NCI-H524 treated with DMSO at 0.1 percent for 48 hours (cell line): Measurements from ENCODE around the gene MKS1.
A peak's percentile ranks its signal among the peaks of the same experiment; 100 is the strongest.

Experiments used
- DNase-seq: peaks from one replicate; lab custom pipeline; 2025; lab: John Stamatoyannopoulos, UW

Gene MKS1

DNA sequence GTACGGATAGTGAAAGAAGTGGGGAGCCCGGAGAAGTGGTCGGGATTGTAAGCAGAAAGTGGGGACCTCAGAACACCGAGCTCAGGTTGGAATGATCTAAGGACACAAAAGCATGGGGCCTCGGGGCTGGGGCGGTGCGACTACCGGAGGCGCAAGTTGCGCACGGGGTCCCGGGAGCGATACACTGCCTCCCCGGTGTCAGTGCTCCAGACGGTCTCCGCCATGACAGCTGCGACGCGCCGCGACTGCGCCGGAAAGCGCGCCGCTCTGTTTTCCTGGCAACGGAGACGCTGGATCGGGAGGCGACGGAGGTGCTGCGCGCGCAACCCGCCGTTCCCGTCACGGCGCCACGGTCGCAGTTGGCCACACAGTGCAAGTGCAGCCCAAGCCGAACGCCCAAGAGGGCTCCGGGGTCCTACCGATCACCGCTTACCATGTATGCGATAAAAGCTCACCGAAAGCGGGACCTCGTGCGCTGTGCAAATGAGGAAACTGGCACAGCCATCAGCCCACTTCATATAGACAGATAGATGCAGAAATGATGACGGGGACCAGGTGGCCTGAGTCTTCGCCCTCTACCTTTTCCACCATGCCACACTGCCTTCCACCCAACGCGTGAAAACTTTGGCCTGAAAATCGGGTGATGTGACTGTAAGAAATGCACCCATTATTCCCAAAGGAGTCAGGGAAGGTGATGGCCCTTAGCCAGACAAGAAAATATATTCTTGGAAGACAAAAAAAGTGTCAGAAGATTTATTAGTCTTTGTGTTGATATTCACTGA, at the start of gene MKS1:
Gene MKS1, minus strand, starts transcription at position 249 of the 782 bp plus-strand sequence. Its CDS starts 25 bp downstream, at position 224.
- peak; percentile 64 for DNase-seq

DNA sequence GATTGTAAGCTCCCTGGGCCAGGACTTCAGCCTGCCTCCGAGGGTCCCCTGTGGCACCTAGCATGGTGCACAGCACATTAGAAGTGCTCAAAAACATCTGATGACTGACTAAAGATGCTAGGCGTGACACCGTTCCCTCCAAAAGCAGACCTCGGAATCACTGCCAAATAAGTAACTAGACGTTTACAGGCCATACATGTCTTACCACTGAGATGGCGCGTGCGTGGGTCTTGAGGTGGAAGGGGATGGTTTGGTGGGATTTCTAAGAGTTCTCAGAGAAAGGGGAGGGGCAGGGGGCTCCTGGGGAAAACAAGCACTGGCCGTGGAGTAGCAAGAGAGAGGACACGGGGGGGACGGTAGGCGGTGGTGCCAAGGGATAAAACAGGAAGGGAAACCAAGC, 49.3 kb upstream of the MKS1 start:
- DNase-seq, result no peak

GRCh38 chr17:58267347-58268324, 48.6 kb upstream of the MKS1 start:
- no peak for DNase-seq

- no peak for DNase-seq
Measured at GRCh38 chr17:58265902-58266875, 47.1 kb upstream of the MKS1 start.

- DNase-seq, result no peak
Measured at GRCh38 chr17:58265271-58265670, 46.2 kb upstream of the MKS1 start.

DNA sequence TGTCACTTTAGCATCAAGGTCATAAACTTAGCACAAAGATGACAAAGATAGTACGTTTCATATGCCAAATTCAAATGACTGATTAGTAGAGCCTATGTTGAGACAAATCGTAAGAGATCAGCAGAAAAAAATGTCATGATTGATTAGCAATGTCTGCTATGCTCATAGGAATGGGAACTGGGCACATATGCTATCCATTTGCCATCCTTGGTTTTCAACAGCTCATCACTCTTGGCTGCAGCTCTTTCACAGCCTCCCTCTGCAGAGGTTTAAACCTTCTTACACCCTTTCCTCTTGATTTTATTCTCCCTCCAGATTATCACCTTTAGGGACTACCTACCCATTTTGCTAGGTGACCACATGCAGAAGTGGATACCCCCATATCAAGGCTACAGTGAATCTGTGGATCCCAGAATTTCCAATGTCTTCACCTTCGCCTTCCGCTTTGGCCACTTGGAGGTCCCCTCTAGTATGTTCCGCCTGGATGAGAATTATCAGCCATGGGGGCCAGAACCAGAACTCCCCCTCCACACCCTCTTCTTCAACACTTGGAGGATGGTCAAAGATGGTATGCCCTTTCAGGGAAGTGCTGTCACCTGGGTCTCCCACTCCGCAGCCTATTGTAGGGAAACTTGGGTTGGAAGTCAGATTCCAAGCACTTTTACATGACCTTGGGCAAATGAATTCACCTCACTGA, 45.5 kb upstream of the MKS1 start:
- no peak for DNase-seq

- no peak for DNase-seq
Measured at GRCh38 chr17:58263773-58264172, 44.7 kb upstream of the MKS1 start.

- no peak for DNase-seq
Measured at GRCh38 chr17:58262149-58262548, 43.1 kb upstream of the MKS1 start.

- DNase-seq, result no peak
Measured at GRCh38 chr17:58254803-58255202, 35.7 kb upstream of the MKS1 start.

- no peak for DNase-seq
Measured at GRCh38 chr17:58253082-58253481, 34.0 kb upstream of the MKS1 start.

- DNase-seq, result no peak
Measured at GRCh38 chr17:58252141-58252540, 33.1 kb upstream of the MKS1 start.

DNA sequence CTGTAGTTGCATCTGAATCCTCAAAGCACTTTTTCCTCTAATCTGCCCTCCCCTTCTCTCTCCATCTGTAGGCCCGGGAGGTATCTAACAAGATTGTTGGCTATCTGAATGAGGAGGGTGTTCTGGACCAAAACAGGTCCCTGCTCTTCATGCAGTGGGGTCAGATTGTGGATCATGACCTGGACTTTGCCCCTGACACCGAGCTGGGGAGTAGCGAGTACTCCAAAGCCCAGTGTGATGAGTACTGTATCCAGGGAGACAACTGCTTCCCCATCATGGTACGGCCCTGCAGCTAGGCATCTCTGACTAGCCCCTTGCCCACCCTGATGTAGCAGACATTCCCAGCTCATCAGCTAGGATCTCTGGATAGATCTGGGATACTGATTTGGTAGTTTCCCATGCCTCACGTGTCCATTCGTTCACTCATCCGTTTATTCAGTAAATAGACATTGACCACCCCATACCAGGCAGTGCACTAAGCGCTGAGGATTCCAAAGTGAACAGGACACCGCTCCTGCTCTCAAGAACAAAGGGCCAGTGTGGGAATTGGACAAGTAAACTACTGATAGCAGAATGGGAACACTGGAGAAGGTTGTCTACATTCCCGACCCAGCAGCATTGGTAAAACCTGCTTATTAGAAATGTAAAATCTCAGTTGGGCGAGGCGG, 31.4 kb upstream of the MKS1 start:
- no peak for DNase-seq

GRCh38 chr17:58249270-58250133, 30.4 kb upstream of the MKS1 start:
- peak; percentile 80 for DNase-seq

GRCh38 chr17:58248955-58249269, 29.9 kb upstream of the MKS1 start:
- DNase-seq, result no peak

DNA sequence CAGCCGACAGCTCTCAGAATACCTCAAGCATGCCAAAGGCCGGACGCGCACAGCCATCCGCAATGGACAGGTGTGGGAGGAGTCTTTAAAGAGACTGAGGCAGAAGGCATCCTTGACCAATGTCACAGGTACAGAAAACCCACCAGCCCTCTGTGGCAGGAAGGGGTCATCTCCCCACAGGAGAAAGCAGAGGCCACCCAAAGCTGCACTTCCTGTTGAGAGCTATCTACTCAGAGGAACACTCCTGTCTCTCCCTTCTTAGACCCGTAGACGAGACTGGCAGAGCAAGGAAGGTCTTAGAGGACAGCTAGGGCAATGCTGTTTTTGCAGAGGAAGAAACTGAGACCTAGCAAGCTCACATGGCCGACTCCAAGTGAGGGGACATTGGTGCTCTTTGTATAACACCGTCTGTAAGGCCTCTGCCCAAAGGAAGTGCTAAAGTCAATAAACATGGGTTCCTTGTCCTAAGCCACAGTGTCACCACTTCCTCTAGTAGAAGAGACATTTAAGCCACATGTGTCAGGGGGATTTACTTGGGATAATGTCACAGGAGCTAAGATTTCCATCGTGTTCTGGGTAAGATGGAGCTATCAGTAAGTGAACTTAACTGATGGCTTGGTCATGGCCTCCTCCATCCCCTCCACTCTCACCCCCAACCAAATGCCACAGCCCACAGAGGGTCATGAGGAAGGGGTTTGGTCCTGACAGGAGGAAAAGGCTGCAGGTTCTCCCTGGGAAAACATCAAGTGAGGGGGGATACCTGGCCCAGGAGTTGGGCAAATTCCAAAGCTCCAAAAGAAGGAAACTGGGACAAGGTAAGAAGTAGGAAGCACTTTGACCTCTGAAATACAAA, 28.7 kb upstream of the MKS1 start:
- DNase-seq, result no peak

GRCh38 chr17:58246781-58247180, 27.7 kb upstream of the MKS1 start:
- no peak for DNase-seq

DNA sequence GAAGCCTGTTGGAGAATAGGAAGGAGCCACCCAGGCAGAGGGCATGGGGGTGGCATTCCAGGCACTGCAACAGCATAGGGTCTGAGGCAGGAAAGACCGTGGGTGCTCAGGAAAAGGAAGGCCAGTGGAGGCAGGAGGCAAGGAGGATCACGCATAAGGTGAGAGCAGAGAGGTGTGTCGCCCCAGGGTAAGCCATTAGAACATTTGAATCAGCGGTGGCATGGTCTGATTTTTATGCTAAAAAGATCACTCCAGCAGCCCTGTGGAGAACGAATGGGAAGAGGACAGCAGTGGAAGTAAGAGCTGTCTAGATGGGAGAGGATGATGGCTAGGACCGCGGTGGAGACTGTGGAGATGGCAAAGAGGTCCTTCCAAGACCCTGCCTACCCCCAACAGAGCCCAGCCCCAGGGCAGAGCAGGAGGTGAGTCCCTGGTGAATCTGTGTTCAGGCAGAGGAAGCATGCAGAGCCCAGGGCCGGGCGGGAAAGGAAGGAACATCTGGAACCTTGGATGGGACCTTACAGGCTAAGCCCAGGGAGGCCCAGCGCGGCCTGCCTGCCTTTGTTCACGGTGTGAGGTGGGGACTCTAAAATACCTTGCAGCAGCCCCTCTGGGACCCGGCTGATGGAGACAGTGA, 27.2 kb upstream of the MKS1 start:
- DNase-seq, result no peak

- no peak for DNase-seq
Measured at GRCh38 chr17:58245428-58246103, 26.5 kb upstream of the MKS1 start.
